KOPT-K1 (cell line): Measurements from ENCODE around the gene SLC22A14.
"Not testable (repeated sequence)": the region's sequence is repeated elsewhere in the genome, so short reads cannot be mapped to it uniquely, and the experiment has no call there.

Experiments
- H3K27ac ChIP-seq: fragments of 200-600 bp; sonication (generic); 2 replicates; pipeline ENCODE4 v1.5.1; 2016; ENCODE audit warnings: antibody characterized with exemption, mild to moderate bottlenecking, low read depth, low read length; ENCODE audit not compliant: poor library complexity, severe bottlenecking
- H3K36me3 ChIP-seq: fragments of 200-600 bp; sonication (generic); 2 replicates; pipeline ENCODE4 v1.5.1; 2017; ENCODE audit warnings: antibody characterized with exemption, mild to moderate bottlenecking, low read length, moderate library complexity; ENCODE audit not compliant: insufficient read depth
- H3K9me3 ChIP-seq: fragments of 200-600 bp; sonication (generic); 2 replicates; pipeline ENCODE4 v1.5.1; 2017; ENCODE audit warnings: antibody characterized with exemption, low read length, mild to moderate bottlenecking; ENCODE audit not compliant: insufficient read depth, poor library complexity, severe bottlenecking

The SLC22A14 gene

GRCh38 chr3:38284756-38285150 is 2.7 kb downstream of the SLC22A14 start:
- Histone ChIP-seq H3K36me3 (no peaks in the 10 kb centered on the region), H3K9me3 (no peaks in the 10 kb centered on the region), H3K27ac (no peak overlapping the region)

DNA sequence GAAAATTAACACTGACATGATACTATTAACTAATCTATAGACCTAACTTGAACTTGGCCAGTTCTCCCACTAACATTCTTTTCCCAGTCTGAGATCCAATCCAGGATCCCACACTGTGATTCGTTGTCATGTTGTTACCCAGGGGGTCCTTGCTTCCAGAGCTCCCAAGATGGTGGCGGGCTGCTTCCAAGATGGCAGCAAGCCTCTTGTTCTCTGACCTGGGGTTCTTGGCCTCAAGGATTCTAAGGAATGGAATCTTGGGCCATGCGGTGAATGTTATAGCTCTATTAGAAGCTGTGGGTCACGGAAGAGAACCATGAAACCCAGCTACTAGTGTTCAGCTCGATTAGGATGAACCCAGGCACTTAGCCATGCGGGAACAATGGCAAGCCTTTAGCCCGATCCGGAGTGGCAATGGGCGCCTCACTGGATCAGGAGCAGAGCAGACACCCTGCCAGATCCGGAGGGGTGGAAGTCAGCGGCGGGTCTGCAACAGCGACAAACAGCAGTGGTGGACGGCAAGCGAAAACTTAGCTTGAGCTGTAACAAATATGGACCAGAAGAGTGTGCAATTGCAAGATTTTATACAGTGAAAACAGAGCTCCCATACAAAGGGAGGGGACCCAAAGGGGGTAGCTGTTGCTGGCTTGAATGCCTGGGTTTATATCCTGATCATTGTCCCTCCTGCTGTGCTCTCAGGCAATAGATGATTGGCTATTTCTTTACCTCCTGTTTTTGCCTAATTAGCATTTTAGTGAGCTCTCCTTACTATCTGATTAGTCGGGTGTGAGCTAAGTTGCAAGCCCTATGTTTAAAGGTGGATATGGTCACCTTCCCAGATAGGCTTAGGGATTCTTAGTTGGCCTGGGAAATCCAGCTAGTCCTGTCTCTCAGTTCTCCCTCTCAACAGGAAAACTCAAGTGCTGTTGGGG is 7.5 kb downstream of the SLC22A14 start:
- not testable (repeated sequence) for H3K36me3 ChIP-seq, H3K9me3 ChIP-seq, H3K27ac ChIP-seq

DNA sequence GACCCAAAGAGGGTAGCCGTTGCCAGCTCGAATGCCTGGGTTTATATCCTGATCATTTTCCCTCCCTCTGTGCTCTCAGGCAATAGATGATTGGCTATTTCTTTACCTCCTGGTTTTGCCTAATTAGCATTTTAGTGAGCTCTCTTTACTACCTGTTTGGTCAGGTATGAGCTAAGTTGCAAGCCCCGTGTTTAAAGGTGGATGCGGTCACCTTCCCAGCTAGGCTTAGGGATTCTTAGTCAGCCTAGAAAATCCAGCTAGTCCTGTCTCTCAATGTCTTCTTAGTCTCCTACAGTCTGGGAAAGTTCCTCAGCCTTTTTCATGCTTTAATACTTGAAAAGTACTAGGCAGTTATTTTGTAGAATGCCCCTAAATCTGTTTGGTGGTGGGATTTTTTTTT is 15.0 kb downstream of the SLC22A14 start:
- not testable (repeated sequence) for H3K9me3 ChIP-seq, H3K36me3 ChIP-seq, H3K27ac ChIP-seq

DNA sequence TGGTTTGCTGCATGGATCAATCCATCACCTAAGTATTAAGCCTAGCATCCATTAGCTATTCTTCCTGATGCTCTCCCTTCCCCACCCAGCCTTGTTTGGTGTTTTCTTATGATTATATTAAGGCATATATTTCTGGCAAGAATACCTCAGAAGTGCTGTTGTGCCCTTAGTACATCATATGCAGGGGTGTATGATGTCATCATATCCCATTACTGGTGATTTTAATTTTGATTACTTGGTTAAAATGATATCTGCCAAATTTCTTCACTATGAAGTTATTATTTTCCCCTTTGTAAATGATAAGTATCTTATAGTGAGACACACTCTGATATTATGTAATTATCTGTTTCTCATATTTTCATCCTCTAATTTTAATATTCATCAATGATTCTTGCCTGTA is 15.4 kb downstream of the SLC22A14 start:
- H3K27ac ChIP-seq, result no peak overlapping the region
- no peaks in the 10 kb centered on the region for H3K36me3 ChIP-seq
- H3K9me3 ChIP-seq, result no peaks in the 10 kb centered on the region

- no peaks in the 10 kb centered on the region for H3K36me3 ChIP-seq
- H3K9me3 ChIP-seq, result no peaks in the 10 kb centered on the region
- no peak overlapping the region for H3K27ac ChIP-seq
Measured at GRCh38 chr3:38297947-38298711, 16.0 kb downstream of the SLC22A14 start.

DNA sequence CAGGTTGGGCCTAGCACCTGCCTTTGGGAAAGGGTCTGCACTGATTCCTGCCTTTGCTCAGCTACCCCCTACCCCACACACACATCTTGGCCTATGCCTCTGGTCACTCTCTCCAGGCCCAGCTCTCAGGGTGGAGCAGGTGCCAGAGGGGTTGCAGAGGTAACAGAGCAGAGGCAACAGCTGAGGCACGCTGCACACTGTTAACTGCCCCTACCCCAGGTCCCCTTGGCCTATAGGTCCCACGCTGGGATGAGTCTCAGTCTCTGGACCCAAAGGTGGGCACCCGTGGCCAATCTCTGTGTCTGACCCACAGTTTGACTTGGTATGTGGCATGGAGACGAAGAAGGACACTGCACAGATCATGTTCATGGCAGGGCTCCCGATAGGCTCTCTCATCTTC is 24.8 kb downstream of the SLC22A14 start:
- H3K9me3 ChIP-seq, result no peaks in the 10 kb centered on the region
- H3K27ac ChIP-seq, result no peak overlapping the region
- no peaks in the 10 kb centered on the region for H3K36me3 ChIP-seq

GRCh38 chr3:38307599-38307998 is 25.5 kb downstream of the SLC22A14 start:
- no peaks in the 10 kb centered on the region for H3K36me3 ChIP-seq
- H3K9me3 ChIP-seq, result no peaks in the 10 kb centered on the region
- H3K27ac ChIP-seq, result no peak overlapping the region

DNA sequence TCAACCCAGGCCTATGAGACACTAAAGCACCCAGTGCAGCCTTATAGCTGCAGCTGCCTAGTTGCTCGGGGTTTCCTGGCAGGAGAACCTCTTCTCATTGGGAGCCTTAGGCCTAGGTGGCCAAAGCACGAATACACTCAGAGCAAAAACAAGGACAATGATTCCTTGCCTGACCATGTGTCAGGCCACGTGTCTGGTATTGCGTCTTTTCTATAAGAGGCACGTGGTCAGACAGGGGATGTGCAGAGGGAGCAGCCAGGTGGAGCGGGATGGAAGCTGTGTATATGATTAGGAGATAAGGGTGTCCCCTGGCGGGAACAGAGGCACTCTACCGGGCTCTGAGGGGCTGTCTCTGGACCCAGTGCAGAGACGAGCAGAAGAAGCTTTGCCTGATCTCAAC is 26.4 kb downstream of the SLC22A14 start:
- Histone ChIP-seq H3K9me3 (no peaks in the 10 kb centered on the region), H3K36me3 (no peaks in the 10 kb centered on the region), H3K27ac (no peak overlapping the region)

GRCh38 chr3:38311476-38311875 is 29.4 kb downstream of the SLC22A14 start:
- no peaks in the 10 kb centered on the region for H3K9me3 ChIP-seq
- no peak overlapping the region for H3K27ac ChIP-seq
- H3K36me3 ChIP-seq, result no peaks in the 10 kb centered on the region

DNA sequence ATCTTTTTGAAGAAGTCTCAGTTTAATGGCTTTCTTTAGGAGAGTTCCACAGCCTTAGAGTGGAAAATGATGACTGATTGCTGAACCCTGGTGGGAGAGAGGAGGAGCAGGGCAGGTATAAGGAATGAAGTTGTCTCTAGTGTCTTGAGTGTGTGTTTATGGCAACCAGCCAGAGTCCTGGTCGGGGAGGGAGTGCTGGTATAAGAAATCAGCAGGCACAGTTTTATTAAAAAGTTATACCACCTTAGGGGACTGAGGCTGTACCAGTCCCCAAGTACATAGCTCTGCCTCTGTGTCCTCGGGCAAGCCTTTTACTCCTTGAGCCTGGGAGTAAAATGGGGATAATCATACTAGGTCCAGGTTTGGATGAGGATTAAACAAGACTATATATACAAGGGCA is 29.8 kb downstream of the SLC22A14 start:
- Histone ChIP-seq H3K36me3 (no peaks in the 10 kb centered on the region), H3K27ac (no peak overlapping the region), H3K9me3 (no peaks in the 10 kb centered on the region)

DNA sequence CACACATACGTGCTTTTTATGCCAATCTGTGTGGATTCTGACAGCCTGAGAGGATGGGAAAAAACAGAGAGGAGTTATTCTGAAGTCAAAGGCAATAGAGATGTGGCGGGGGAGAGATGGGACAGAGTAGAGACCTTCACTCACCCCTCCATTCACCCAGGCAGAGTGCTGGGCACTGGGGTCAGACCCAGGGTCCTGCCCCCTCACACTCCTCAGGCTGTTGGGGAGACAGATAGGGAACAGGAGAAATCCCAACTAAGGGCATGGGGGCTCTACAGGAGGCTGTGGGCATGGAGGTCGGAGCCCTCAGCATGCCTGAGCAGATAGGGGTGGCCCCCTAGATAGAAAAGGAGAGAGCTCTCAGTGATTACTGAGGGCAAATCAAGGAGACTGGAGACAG is 30.3 kb downstream of the SLC22A14 start:
- Histone ChIP-seq H3K27ac (no peak overlapping the region), H3K9me3 (no peaks in the 10 kb centered on the region), H3K36me3 (no peaks in the 10 kb centered on the region)

GRCh38 chr3:38313263-38313662 is 31.2 kb downstream of the SLC22A14 start:
- H3K36me3 ChIP-seq, result no peaks in the 10 kb centered on the region
- no peak overlapping the region for H3K27ac ChIP-seq
- no peaks in the 10 kb centered on the region for H3K9me3 ChIP-seq

DNA sequence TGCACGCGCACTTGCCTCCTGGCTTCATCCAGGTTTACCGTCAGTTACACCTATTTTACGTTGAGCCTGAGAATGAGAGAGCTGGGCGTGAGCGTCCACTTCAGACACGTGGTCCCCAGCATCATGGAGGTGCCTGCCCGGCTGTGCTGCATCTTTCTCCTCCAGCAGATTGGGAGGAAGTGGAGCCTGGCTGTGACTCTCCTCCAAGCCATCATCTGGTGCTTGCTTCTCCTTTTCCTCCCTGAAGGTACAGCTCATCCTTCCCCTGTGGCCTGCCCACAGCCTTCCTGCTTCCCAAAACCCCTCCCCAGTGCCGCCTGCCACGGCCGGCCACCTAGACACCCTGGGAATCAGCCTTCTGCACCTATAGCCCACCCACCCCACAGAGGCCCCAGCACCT is 31.6 kb downstream of the SLC22A14 start:
- H3K27ac ChIP-seq, result no peak overlapping the region
- no peaks in the 10 kb centered on the region for H3K36me3 ChIP-seq
- H3K9me3 ChIP-seq, result no peaks in the 10 kb centered on the region

GRCh38 chr3:38314112-38314763 is 32.1 kb downstream of the SLC22A14 start:
- H3K36me3 ChIP-seq, result no peaks in the 10 kb centered on the region
- no peaks in the 10 kb centered on the region for H3K9me3 ChIP-seq
- no peak overlapping the region for H3K27ac ChIP-seq

DNA sequence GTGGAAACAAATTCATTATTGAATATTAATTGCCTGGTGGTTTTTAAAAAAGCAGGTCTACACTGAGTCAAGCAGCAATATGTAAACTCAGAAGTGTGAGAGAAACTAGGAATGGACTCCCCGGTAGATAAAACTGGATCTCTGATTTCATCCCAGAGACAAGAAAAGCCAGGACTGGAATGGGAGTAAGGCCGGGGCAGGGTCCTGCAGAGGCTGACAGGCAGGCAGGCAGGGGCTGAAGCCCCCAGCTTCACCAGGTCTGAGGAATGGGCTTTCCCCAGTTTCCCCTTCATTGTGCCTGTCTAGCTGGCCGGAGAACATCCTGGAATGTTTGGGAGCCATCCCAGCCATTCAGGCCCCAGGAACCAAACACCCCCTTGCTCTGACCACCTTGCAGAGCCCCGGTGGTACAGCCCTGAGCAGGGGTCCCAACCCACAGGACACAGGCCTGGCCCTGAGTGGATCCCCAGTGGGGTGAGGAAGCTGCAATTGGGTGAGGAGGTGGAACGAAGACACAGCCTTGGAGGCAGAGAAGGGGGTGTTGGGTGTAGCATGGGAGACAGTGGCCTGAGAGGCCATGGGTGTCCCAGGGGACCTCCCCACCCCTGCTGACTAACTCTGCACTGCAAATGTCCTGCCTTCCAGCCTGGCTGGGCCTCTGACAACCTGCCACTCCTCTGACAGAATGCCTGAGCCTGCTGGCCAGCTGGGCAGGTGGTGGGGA is 32.8 kb downstream of the SLC22A14 start:
- no peaks in the 10 kb centered on the region for H3K9me3 ChIP-seq
- H3K27ac ChIP-seq, result no peak overlapping the region
- no peaks in the 10 kb centered on the region for H3K36me3 ChIP-seq
